Measurements from ENCODE around the gene IFT52.

- TF ChIP-seq, protein P1, sequence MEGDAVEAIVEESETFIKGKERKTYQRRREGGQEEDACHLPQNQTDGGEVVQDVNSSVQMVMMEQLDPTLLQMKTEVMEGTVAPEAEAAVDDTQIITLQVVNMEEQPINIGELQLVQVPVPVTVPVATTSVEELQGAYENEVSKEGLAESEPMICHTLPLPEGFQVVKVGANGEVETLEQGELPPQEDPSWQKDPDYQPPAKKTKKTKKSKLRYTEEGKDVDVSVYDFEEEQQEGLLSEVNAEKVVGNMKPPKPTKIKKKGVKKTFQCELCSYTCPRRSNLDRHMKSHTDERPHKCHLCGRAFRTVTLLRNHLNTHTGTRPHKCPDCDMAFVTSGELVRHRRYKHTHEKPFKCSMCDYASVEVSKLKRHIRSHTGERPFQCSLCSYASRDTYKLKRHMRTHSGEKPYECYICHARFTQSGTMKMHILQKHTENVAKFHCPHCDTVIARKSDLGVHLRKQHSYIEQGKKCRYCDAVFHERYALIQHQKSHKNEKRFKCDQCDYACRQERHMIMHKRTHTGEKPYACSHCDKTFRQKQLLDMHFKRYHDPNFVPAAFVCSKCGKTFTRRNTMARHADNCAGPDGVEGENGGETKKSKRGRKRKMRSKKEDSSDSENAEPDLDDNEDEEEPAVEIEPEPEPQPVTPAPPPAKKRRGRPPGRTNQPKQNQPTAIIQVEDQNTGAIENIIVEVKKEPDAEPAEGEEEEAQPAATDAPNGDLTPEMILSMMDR (IDR thresholded peaks at IDR 0.05), result no peak
- TF ChIP-seq POLR2A (IDR thresholded peaks at IDR 0.05), result no peak
Measured at GRCh38 chr20:43667341-43668132, 76.8 kb downstream of the IFT52 start.
